HG03095 (cell line): ENCODE data around the gene UBL5.
"Not testable (repeated sequence)": the region's sequence is repeated elsewhere in the genome, so short reads cannot be mapped to it uniquely, and the experiment has no call there.

Source experiments
- ATAC-seq: cut with Tn5 transposase; IDR thresholded peaks from one replicate; pipeline ENCODE4 v1.9.1; 2021; ENCODE audit warnings: moderate library complexity; ENCODE audit not compliant: unreplicated experiment

UBL5 gene

DNA sequence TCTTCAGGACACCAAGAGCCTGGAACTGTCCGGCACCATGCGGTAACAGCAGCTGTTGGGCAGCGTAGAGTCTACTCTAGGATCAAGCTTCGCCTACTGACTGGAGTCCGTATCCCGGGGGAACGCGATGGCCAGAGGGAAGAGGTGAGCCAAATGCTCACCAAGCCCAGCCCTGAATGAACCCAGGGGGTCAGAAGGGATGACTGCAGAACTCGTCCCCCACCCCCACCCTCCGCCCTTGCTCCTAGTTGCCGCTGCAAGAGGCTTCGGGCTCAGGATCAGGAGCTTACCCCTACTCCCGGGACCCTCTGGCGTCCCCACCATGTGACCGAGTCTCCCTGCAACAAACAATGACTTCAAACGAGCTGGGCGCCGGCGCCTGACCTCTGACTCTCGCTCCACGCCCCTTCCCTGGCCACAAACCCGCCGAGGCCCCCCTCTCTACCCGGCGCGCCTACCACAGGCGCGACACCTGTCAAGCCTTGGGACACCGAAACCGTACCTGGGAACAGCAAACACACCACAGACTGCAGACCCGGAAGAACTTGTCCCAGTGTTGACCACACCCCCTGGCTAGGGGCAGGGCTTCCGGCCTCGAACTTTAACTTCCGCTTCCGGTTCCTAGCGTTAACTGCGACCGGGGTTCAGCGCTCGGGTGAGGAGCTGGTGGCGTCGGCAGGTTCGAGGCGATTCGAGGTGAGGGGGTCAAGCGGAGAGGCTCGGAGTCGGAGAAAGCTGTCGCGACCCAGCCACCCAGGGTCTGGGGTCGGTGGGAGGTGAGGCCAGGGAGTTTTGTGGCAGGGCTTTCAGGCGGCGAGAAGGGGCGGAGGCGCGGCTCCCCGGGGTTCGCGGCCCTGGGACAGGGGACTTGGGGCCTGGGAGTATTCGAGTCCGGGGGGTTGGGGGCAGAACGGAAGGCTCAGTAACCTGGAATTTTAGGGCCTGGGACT lies at the start of gene UBL5:
Gene UBL5 (plus strand): TSS at position 630 of the 950 bp plus-strand sequence. CDS start 420 bp downstream, outside the sequence.
- peak; percentile 80 for ATAC-seq

DNA sequence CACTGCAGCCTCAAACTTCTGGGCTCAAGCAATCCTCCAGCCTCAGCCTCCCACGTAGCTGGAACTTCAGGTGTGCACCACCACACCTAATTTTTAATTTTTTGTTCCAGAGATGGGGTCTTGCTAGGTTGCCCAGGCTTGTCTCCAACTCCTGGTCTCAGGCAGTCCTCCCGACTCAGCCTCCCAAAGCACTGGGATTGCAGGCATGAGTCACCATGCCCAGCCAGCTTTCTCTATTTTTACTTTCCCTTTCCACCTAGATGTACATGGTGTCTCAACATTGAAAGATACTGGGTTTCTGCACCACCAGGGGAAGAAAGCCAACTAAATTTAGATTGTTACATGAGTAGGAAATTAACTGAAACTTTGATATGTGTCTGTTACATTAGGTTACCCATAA lies 45.4 kb upstream of the UBL5 start:
- ATAC-seq: no peak

DNA sequence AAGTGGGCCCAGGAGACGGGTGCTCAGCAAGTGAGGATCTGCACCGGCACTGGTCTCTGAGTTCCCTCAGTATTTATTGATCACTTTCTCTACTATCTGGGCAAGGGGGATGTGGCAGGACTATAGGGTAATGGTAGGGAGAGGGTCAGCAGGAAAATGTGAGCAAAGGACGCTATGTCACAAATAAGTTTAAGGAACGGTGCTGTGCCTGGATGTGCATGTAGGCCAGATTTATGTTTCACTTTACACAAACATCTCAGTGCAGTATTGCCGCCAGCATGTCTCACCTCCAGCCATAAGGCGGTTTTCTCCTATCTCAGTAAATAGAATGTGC lies 43.6 kb upstream of the UBL5 start:
- ATAC-seq: not testable (repeated sequence)

DNA sequence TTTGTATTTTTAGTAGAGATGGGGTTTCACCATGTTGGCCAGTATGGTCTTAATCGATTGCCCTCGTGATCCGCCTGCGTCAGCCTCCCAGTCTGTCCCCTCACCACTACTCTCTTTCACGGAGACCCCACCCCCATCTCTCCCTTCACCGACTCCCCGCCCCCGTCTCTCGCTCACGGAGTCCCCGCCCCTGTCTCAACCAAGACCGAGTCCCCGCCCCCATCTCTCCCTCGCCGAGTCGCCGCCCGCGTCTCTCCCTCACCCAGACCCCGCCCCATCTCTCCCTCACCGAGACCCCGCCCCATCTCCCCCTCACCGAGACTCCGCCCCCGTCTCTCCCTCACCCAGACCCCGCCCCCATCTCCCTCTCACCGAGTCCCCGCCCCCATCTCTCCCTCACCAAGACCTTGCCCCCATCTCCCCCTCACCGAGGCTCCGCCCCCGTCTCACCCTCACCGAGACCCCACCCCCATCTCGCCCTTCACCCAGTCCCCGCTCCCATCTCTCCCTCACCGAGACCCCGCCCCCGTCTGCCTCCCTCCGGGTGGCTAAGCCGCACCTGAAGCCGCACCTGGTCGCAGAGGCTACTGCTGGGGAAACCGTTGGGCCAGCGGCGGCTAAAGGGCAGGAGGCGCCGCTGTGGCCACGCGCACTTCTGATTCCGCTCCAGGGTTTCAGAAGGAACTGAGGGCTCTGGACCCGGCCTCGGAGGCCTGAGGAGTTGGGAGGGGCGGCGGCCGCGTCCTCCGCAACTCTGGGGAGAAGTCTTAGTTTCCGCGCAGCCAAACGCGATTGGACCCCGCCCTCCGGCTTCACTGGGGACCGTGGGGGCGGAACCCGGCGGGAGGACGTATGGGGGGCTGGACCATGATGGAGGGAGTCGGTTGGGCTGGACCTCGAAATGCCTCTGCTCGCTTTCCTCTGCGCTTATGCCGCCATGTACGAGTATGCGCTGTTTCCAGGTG lies 42.1 kb upstream of the UBL5 start:
- ATAC-seq: peak; percentile 60

DNA sequence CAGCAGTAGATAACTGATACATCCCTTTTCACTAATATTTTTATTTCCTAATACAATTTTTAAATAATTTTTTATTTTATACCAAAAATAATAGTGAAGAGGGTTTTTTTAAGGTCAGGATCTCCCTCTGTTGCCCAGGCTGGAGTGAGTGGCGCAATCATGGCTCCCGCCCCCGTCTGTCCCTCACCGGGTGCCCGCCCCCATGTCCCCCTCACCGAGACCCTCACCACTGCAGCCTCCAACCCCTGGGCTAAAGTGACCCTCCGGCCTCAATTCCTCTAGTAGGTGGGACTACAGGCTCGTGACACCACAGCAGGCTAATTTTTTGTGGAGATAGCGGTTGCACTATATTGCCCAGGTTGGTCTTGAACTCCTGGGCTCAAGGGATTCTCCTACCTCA lies 41.4 kb upstream of the UBL5 start:
- ATAC-seq: no peak

DNA sequence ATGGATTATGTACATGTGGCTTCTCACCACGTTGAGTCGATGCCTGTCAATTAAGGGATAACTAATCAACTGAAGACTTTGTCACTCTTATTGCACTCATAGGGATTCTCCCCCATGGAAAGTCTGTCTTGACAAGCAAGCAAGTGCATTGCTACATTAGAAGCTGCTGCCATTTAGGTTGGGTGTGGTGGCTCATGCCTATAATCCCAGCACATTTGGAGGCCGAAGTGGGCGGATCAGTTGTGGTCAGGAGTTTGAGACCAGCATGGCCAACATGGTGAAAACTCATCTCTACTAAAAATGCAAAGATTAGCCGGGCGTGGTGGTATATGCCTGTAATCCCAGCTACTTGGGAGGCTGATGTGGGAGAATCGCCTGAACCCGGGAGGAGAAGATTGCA lies 40.9 kb upstream of the UBL5 start:
- no peak for ATAC-seq

DNA sequence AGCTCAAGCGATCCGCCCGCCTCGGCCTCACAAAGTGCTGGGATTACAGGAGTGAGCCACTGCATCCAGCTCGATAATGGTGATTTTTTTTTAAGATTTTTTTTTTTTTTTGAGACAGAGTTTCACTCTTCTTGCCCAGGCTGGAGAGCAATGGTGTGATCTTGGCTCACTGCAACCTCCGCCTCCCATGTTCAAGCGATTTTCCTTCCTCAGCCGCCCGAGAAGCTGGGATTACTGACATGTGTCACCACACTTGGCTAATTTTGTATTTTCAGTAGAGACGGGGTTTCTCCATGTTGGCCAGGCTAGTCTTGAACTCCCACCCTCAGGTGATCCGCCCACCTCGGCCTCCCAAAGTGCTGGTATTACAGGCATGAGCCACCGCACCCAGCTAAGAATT lies 39.1 kb upstream of the UBL5 start:
- ATAC-seq: not testable (repeated sequence)

DNA sequence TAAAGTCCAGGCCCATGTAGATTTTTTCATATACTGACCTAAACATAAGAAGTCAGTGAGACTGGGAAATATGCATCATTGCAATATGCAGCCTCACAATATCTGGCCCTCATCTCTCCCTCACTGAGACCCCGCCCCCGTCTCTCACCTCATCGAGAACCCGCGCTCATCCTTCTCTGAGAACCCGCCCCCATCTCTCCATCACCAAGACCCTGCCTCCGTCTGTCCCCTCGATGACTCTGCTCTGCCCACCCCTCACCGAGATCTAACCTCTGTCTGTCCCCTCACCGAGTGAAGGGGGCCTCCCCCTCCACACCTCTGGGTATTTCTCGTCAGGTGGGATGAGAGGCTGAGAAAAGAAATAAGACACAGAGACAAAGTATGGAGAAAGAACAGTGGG lies 38.7 kb upstream of the UBL5 start:
- no peak for ATAC-seq

DNA sequence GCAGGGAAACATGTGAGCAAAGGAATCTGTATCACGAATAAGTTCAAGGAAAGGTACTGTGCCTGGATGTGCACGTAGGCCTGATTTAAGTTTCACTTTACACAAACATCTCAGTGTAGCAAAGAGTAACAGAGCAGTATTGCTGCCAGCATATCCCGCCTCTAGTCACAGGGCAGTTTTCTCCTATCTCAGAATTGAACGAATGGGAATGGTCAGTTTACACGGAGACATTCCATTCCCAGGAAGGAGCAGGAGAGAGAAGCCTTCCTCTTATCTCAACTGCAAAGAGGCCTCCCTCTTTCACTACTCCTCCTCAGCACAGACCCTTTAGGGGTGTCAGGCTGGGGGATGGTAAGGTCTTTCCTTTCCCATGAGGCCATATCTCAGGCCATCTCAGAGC lies 38.1 kb upstream of the UBL5 start:
- not testable (repeated sequence) for ATAC-seq

DNA sequence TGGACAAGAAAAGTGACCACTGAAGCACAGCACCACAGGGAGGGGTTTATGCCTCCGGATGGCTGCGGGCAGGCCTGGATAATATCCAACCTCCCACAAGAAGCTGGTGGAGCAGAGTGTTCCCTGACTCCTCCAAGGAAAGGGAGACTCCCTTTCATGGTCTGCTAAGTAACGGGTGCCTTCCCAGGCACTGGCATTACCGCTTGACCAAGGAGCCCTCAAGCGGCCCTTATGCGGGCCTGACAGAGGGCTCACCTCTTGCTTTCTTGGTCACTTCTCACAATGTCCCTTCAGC lies 36.7 kb upstream of the UBL5 start:
- ATAC-seq: not testable (repeated sequence)

DNA sequence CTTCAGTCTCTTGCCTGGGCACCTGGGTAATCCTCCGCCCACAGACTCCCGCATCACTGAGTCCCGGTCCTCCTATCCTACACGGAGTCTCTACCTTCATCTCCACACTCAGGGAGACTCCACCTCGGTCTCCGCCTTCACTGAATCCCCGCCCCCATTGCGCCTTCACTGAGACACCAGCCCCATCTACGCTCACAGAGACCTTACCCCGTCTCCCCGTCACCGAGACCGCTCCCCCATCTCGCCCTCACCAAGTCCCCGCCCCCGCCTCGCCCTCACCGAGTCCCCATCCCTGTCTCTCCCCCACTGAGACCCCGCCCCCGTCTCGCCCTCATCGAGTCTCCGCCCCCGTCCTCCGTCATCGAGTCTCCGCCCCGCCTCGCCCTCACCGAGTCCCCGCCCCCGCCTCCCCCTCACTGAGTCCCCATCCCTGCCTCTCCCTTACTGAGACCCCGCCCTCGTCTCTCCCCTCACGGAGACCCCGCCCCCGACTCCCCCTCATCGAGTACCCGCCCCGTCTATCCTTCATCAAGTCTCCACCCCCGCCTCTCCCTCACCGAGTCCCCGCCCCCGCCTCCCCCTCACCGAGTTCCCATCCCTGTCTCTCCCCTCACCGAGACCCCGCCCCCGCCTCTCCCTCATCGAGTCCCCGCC lies 36.0 kb upstream of the UBL5 start:
- ATAC-seq: no peak

DNA sequence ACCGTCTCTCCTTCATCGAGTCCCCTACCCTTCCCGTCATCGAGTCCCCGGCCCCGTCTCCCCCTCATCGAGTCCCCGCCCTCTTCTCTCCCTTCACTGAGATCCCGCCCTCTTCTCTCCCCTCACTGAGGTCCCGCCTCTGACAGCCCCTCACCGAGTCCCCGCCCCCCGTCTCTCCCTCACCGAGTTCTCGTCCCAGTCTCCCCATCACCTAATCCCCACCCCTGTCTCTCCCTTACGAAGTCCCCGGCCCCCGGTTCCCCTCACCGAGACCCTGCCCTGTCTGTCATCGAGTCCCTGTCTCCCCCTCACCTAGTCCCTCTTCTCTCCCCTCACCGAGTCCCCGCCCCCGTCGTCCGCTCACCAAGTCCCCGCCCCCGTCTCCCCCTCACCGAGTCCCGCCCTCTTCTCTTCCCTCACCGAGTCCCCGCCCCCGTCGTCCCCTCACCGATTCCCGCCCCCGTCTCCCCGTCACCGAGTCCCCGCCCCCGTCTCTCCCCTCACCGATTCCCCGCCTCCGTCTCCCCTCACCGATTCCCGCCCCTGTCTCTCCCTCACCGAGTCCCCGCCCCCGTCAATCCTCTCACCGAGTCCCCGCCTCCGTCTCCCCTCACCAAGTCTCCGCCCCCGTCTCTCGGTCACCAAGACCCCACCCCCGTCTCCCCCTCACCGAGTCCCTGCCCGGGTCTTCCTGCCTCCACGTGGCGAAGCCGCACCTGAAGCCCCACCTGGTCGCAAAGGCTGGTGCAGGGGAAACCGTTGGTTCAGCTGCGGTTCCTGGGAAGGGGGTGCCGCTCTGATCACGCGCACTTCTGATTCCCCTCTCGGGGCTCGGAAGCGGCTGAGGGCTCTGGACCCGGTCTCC lies 35.3 kb upstream of the UBL5 start:
- ATAC-seq: no peak

DNA sequence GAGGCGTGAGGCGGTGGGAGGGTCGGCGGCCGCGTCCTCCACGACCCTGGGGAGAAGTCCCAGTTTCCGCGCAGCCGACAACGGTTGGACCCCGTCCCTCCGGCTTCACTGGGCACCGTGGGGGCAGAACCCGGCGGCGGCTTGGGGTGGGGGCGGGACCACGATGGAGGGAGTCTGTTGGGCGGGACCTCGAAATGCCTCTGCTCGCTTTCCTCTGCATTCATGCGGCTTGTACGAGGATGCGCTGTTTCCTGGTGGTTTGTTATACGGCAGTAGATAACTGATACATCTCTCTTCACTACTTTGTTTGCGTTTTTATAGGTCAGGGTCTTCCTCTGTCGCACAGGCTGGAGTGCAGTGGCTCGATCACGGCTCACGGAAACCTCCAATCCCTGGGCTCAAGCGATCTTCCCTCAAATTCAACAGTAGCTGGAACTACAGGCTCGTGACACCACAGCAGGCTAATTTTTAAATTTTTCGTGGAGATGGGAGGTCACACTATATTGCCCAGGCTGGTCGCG lies 34.6 kb upstream of the UBL5 start:
- no peak for ATAC-seq

DNA sequence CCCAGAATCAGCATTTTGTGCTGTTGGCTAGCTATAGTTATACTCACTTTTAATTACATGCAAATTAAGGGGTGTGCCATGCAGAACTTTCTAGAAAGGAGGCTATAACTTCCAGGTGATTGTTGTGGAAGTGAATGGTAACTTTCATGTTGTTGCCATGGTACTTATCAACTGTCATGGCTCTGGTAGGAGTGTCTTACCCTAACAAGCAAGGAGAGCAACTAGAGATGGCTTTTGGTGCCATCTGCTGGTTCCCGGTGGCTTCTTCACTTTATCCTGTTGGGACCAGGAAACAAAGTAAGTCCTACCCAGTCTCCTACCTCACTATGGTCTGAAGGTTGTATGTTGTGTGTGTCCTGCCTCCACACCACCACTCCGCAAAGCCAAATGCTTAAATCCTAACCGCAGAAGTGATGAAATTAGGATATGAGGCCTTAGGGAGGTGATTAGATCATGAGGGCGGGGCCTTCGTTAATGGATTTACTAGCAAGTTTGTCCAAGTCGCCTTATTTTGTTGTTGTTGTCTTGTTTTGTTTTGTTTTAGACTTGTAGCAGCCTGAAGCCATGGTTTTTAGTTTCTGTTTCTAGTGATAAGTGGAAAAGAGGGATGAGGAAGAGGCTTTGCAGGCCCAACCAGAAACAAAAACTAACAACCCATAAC lies 31.5 kb upstream of the UBL5 start:
- ATAC-seq: peak; percentile 34

DNA sequence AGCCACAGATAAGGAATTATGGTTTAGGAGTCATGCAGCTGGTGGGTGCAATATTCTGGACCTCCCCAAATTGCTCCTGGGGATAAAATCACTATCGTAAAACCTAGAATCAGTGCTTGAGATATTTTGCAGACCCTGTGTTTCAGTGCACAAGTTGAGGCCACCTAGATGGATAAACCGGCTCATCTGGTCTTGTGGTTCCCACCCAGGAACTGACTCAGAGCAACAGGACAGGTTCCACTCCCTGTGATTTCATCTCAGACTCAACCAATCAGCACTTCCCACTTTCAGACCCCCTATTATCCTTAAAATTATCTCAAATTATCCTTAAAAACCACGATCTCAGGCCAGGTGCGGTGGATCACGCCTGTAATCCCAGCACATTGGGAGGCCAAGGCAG lies 29.8 kb upstream of the UBL5 start:
- ATAC-seq: no peak

DNA sequence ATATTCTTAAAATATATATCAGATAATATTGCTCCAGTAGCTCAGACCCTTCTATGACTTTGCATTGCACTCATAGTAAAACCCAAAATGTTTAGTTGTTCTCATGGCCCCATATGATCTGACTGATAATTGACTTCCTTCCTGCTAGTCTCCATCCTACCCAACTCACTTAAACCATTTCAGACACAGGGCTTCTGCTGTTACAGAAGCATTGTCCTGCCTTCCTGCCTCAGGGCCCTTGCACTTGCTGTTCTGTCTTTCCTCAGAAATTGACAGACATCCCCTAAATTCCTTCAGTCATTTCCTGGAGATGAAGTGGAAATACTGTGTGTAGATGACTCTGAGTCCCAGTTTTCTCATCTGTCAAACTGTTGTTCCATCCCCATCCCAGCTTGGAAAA lies 28.6 kb upstream of the UBL5 start:
- ATAC-seq: no peak

DNA sequence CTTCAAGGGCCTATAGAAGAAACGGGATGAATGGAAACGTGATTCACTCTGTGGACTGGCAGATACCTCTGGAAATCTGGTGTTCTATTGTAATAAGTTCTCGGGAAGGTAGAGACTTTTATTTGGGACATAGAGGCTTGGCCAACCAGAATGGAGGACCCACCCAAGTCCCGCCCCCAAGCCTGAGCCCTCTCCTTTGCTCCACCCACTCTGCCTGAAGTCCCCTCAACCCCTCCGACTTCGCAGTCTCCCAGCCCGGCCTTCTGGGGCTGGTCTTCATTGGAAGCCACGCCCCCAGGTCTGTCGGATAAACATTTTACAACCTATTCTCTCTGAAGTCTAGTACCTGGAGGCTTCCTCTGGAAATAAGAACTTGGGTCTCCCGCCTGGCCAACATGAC lies 25.7 kb upstream of the UBL5 start:
- no peak for ATAC-seq

DNA sequence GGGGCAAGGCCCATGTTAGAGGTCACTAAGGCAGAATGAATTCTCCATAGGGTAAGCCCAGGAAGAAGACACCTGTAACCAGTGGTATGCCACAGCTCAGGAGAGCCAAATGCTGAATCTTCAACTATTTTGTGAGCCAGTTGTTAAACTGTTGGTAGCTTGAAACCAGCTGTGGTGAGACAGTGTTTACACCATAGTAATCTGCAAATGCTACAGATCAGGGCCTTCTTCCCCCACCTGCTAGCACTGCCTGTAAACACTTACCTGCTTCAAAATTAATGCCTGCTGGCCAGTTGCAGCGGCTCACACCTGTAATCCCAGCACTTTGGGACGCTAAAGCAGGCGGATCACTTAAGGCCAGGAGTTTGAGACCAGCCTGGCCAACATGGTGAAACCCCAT lies 20.9 kb upstream of the UBL5 start:
- no peak for ATAC-seq

DNA sequence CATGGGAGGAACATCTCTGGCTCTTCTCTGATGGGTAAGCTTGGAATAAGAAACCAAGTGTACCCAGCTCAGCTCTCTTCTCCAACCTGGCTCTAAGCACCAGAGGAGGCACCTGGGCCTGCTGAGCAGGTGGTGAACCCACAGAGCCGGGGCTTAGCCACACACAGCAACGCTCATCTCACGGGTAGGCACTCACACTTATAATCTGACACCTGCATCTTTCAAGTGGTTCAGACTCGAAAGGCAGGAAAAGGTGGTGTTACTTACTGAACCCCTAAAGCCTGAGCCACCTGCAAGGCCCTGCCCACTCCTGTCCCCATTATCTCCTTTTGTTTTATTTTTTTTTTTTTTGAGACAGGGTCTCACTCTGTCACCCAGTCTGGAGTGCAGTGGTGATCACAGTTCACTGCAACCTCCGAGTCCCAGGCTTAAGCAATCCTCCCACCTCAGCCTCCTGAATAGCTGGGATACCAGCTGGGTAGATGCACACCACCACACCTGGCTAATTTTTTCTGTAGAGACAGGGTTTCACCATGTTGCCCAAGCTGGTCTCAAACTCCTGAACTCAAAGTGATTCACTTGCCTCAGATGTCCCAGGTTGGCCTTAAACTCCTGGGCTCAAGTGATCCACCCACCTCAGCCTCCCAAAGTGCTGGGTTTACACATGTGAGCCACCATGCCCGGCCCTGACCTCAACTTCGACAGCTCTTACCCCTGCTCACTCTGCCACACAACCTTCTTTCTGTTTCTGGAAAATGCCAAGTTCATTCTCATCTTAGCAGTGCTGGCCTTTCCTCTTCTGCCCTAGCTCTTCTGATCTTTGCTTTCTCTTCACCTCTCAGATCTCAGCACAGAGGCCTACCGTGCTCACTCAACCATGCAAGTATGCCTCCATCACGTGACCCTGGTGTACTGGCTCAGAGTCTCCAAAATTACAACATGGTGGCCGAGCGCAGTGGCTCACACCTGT lies 18.6 kb upstream of the UBL5 start:
- ATAC-seq: no peak
